Endodermal cell (in vitro differentiated cells): ENCODE results near the gene ABI2. TPM values are rescaled to one million over a fixed set of nuclear protein-coding genes. Genes with fewer than 3 reads are reported as not detected.
A peak's percentile ranks its signal among the peaks of the same experiment; 100 is the strongest.

Experiments used
- DNase-seq: peaks from one replicate; pipeline ENCODE4 v3.0.0-alpha.2; 2017
- H3K27ac ChIP-seq: 2 replicates; pipeline ENCODE4 v1.5.1; 2013; ENCODE audit warnings: mild to moderate bottlenecking, low read depth, low read length, moderate library complexity
- H3K27me3 ChIP-seq: 2 replicates; pipeline ENCODE4 v1.6.1; 2013; ENCODE audit warnings: mild to moderate bottlenecking, low read length, moderate library complexity; ENCODE audit not compliant: insufficient read depth, control insufficient read depth, poor library complexity, severe bottlenecking
- H3K36me3 ChIP-seq: 2 replicates; pipeline ENCODE4 v1.7.0; 2013; ENCODE audit warnings: mild to moderate bottlenecking, low read length, moderate library complexity; ENCODE audit not compliant: control insufficient read depth, insufficient read depth
- H3K4me1 ChIP-seq: one replicate; pipeline ENCODE4 v1.7.0; 2013; ENCODE audit warnings: low read length; ENCODE audit not compliant: control insufficient read depth, insufficient read depth
- H3K4me3 ChIP-seq: 2 replicates; pipeline ENCODE4 v1.5.1; 2013; ENCODE audit warnings: mild to moderate bottlenecking, low read length, moderate library complexity
- H3K9ac ChIP-seq: 2 replicates; pipeline ENCODE4 v1.6.1; 2013; ENCODE audit warnings: mild to moderate bottlenecking, low read length, moderate library complexity; ENCODE audit not compliant: poor library complexity, severe bottlenecking; ENCODE audit errors: extremely low read depth
- H3K9me3 ChIP-seq: 2 replicates; pipeline ENCODE4 v1.6.1; 2013; ENCODE audit warnings: mild to moderate bottlenecking, low read length, moderate library complexity; ENCODE audit not compliant: control insufficient read depth
- H3K27ac Mint-ChIP-seq: 2 replicates; pipeline ENCODE4 v1.8.0; 2020; ENCODE audit warnings: mixed read lengths
- H3K27me3 Mint-ChIP-seq: 2 replicates; pipeline ENCODE4 v1.8.0; 2021; ENCODE audit warnings: mild to moderate bottlenecking, mixed read lengths; ENCODE audit not compliant: insufficient read depth
- H3K36me3 Mint-ChIP-seq: 2 replicates; pipeline ENCODE4 v1.8.0; 2020; ENCODE audit warnings: low read depth, mixed read lengths
- H3K4me1 Mint-ChIP-seq: 2 replicates; pipeline ENCODE4 v1.8.0; 2020; ENCODE audit warnings: mixed read lengths
- H3K4me3 Mint-ChIP-seq: 2 replicates; pipeline ENCODE4 v1.8.0; 2020; ENCODE audit warnings: mild to moderate bottlenecking, moderate library complexity, mixed read lengths
- H3K9me3 Mint-ChIP-seq: 2 replicates; pipeline ENCODE4 v1.8.0; 2020; ENCODE audit warnings: mild to moderate bottlenecking, mixed read lengths
- WGBS, 2 experiments: methylation state at CpG; one replicate each; pipeline versions ENCODE4 v1.1.5 to v1.1.7; 2013; ENCODE audit warnings: missing lambda C conversion rate in 2 of 2, mixed read lengths in 1 of 2; ENCODE audit not compliant: insufficient coverage in 1 of 2, insufficient read length in 1 of 2; 5-methylcytosine and 5-hydroxymethylcytosine counted together
- total RNA-seq, 2 donors: library from RNA; stranded (reverse); fragmentation: NEBNext Ultra II Directional in 1 of 2; extraction: Animal tissue kit (Norgen Biotek cat#: 25700) in 1 of 2; gene quantifications; 2 replicates in 1 of 2; 3 replicates in 1 of 2; pipeline ENCODE4 v1.2.1, GENCODE V29; 2021
- TF ChIP-seq, protein P1 (sequence below): fragments of 200-600 bp; sonication (generic); conservative IDR thresholded peaks from 2 replicates; pipeline ENCODE4 v1.5.0; 2021; ENCODE audit warnings: antibody characterized with exemption, mild to moderate bottlenecking

Gene ABI2
- total RNA-seq, 2 donors from 2014 or later, result 115 to 139 TPM

DNA sequence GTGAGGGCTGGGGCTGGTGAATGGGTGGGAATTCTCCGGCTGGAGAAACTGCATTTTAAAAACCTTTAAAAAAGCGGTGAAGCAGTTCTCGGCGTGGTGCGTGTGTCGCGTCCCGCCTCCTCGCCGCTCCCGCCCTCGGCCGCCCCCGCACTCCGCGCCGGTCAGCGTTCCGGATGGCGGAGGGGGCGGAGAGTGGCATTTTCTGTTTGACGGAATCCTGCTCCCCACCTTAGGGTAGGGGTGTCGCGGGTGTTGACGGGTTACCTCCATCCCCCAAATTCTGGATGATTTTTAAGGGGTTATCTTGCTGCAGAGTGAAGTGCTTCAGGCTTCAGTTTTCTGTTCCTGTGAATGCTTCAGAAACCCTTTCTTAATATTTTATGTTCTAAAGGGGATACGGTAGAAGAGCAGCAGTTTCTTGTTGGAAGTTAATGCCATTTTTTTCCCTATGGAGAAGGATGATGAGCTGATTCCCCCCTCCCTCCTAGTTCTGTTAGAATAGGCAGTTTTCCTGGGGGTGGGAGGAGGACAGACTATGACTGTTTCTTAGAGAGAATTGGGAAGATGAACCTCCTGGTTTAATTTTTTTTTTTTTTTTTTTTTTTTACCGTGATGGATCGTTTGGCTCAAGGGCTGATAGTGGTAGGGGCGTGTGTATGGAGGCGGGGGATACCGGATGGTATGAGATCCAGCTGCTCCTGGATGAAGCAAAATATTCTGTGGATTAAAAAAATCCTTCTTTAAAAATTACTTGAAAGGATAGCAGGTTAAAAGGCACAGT is 756 bp downstream of the ABI2 start:
- Histone ChIP-seq H3K4me3 (peak overlapping the region; percentile 98), H3K9ac (peak overlapping the region; percentile 87), H3K27ac (peak overlapping the region; percentile 98), H3K4me1 (no peaks in the 10 kb centered on the region), H3K9me3 (no peaks in the 10 kb centered on the region), H3K27me3 (no peaks in the 10 kb centered on the region), H3K36me3 (no peaks in the 10 kb centered on the region)
- Mint-ChIP-seq H3K4me3 (peak overlapping the region; percentile 73), H3K27me3 (no peaks in the 10 kb centered on the region), H3K36me3 (no peaks in the 10 kb centered on the region), H3K9me3 (no peaks in the 10 kb centered on the region), H3K4me1 (peaks cover 10% of the 10 kb centered on the region), H3K27ac (peak overlapping the region; percentile 80)
- 0% methylated on average over 11 to 31 of the region's 31 CpGs for WGBS, 2 experiments
- TF ChIP-seq, protein P1, sequence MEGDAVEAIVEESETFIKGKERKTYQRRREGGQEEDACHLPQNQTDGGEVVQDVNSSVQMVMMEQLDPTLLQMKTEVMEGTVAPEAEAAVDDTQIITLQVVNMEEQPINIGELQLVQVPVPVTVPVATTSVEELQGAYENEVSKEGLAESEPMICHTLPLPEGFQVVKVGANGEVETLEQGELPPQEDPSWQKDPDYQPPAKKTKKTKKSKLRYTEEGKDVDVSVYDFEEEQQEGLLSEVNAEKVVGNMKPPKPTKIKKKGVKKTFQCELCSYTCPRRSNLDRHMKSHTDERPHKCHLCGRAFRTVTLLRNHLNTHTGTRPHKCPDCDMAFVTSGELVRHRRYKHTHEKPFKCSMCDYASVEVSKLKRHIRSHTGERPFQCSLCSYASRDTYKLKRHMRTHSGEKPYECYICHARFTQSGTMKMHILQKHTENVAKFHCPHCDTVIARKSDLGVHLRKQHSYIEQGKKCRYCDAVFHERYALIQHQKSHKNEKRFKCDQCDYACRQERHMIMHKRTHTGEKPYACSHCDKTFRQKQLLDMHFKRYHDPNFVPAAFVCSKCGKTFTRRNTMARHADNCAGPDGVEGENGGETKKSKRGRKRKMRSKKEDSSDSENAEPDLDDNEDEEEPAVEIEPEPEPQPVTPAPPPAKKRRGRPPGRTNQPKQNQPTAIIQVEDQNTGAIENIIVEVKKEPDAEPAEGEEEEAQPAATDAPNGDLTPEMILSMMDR, result no peak
- peak; percentile 73 for DNase-seq

DNA sequence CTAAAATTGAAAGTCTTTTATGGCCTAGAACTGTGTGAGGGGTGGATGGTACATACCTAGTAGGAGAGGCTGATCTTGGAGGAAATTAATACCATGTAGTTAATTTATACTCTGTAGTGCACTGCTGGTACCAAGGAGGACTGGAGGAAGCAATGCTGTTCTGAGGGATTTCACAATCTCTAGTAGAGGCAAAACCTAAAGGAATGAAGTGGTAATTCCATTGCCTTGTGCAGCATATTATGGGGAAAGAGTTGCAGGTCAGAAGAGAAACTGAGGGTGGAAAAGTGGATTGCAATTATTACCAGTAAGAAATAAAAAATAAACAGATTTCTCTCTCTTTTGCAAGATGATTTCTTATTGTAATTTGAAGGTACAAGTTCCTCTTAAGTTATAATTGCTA is 2.2 kb downstream of the ABI2 start:
- H3K9me3 Mint-ChIP-seq, result no peaks in the 10 kb centered on the region
- Histone ChIP-seq H3K9me3 (no peaks in the 10 kb centered on the region), H3K36me3 (no peaks in the 10 kb centered on the region), H3K4me3 (peak overlapping the region; percentile 98), H3K27me3 (no peaks in the 10 kb centered on the region), H3K9ac (peak overlapping the region; percentile 22), H3K27ac (no peak overlapping the region), H3K4me1 (no peaks in the 10 kb centered on the region)
- TF ChIP-seq, protein P1, result no peak
- peak overlapping the region; percentile 73 for H3K4me3 Mint-ChIP-seq
- DNase-seq, result no peak
- H3K27ac Mint-ChIP-seq, result peak overlapping the region; percentile 40
- peaks cover 10% of the 10 kb centered on the region for H3K4me1 Mint-ChIP-seq
- no peaks in the 10 kb centered on the region for H3K27me3 Mint-ChIP-seq
- peaks cover 8% of the 10 kb centered on the region for H3K36me3 Mint-ChIP-seq

DNA sequence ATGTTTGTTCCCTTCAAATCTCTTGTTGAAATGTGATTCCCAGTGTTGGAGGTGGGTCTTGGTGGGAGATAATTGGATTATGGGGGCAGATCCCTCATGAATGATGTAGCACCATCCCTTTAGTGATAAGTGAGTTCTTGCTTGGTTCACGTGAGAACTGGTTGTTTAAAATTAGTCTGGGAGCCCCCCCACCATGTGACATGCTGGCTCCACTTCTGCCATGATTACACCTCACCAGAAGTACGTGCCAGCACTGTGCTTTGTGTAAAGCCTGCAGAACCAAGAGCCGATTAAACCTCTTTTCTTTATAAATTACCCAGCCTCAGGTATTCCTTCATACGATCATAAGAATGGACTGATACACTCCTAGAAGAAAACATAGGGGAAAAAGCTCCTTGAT is 10.1 kb downstream of the ABI2 start:
- TF ChIP-seq, protein P1, result no peak
- H3K4me1 ChIP-seq, result peaks cover 7% of the 10 kb centered on the region
- H3K9me3 ChIP-seq, result no peaks in the 10 kb centered on the region
- no peak overlapping the region for H3K4me3 ChIP-seq
- Mint-ChIP-seq H3K4me3 (no peak overlapping the region), H3K36me3 (peaks cover 25% of the 10 kb centered on the region), H3K9me3 (no peaks in the 10 kb centered on the region), H3K27me3 (no peaks in the 10 kb centered on the region), H3K4me1 (peaks cover 14% of the 10 kb centered on the region), H3K27ac (peak overlapping the region; percentile 38)
- no peak overlapping the region for H3K27ac ChIP-seq
- no peak overlapping the region for H3K9ac ChIP-seq
- 75 to 78% methylated on average over 1 to 4 of the region's 4 CpGs for WGBS, 2 experiments
- H3K36me3 ChIP-seq, result no peaks in the 10 kb centered on the region
- no peak for DNase-seq
- H3K27me3 ChIP-seq, result no peaks in the 10 kb centered on the region
